ENCODE data around the gene ELMO1. TPM values are rescaled to one million over a fixed set of nuclear protein-coding genes. Genes with fewer than 3 reads are reported as not detected.

Gene ELMO1
- total and polyA plus RNA-seq, 10 of the 15 experiments (the other 5 are each of a cell fraction or from before 2014, with no cell fraction given): 22.6 to 85.9 (median 56.6) TPM

- TF ChIP-seq NR2C2 (IDR thresholded peaks at IDR 0.05; ENCODE audit: borderline replicate concordance, control insufficient read depth, insufficient read length, low read depth): no peak
- TF ChIP-seq NR2C1 (IDR thresholded peaks at IDR 0.05): no peak
- TF ChIP-seq CEBPB (IDR thresholded peaks at IDR 0.05; ENCODE audit: borderline replicate concordance in 1 of 2, low read depth in 2 of 2, low read length in 2 of 2): no peak
Observed at GRCh38 chr7:36861656-36862055, 587.0 kb downstream of the ELMO1 start (continued).

DNA sequence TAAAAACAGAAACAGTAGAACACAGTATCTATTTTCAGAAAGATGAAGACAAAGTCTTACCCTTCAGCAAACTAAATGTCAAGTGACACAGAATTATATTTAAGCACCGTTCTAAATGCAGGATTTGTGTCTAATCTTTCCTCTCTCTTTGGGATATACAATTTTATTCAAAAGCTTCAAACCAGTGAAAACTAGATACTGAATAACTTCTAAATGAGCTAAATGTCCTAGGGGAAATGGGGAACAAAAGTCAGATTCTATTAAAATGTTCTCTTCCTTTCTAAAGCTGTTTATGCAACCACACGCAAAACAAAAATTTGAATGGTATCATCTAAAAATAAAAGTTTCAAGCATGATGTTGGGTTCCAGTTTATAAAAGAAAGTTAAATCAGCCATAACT, 588.0 kb downstream of the ELMO1 start:
- SMC1A ChIA-PET (ENCODE audit: uncharacterized antibody, unreplicated experiment): interaction anchor here (0.8 to 1.2 kb wide), 3 partner anchors 12 to 321 kb away, joined by 3 to 4 read pairs (median 4); no protein-coding TSS in a partner anchor
- 66% methylated on average over 2 of the region's 2 CpGs for whole genome bisulfite sequencing (ENCODE audit: insufficient coverage, insufficient replicate concordance, low lambda C conversion rate, missing lambda C conversion rate)

More for the DNA sequence above, 588.0 kb downstream of the ELMO1 start:
- Histone ChIP-seq H3K27ac (ENCODE audit: control insufficient read depth, insufficient read depth) (no peak overlapping the region), H3K36me3 (ENCODE audit: control insufficient read depth in 2 of 2, insufficient read depth in 2 of 2, low read length in 1 of 2) (peaks cover 5 to 20% of the 10 kb centered on the region in 2 experiments), H4K20me1 (ENCODE audit: control insufficient read depth, insufficient read depth) (no peaks in the 10 kb centered on the region), H3K4me1 (ENCODE audit: control insufficient read depth, insufficient read depth, low read length) (no peaks in the 10 kb centered on the region), H2AFZ (ENCODE audit: control insufficient read depth, low read depth, low read length) (no peak overlapping the region), H3K9me3 (replicated peaks; ENCODE audit: control insufficient read depth, insufficient read depth, low read length) (no peaks in the 10 kb centered on the region), H3K4me3 (no peak overlapping the region), H3K79me2 (ENCODE audit: control insufficient read depth, insufficient read depth, low read length) (no peaks in the 10 kb centered on the region), H3K9ac (ENCODE audit: control insufficient read depth, insufficient read depth, low read length) (no peak overlapping the region), H3K27me3 (replicated peaks in 1 of 2; ENCODE audit: control insufficient read depth in 2 of 2, insufficient read depth in 2 of 2, low read length in 1 of 2) (no peaks in the 10 kb centered on the region), H3K4me2 (ENCODE audit: control insufficient read depth, insufficient read depth) (no peak overlapping the region)
- no peak for FAIRE-seq
- ChIA-PET POLR2A (no interaction called here), CTCF (interaction anchor here (0.6 to 1.0 kb wide), 3 partner anchors 15 to 190 kb away, joined by 3 read pairs; no protein-coding TSS in a partner anchor), RAD21 (ENCODE audit: unreplicated experiment) (interaction anchor here (1.0 kb wide), 1 partner anchor 338 kb away, joined by 4 read pairs; no protein-coding TSS in a partner anchor)
- TF ChIP-seq BCLAF1 (IDR thresholded peaks at IDR 0.05) (no peak), CUX1 (IDR thresholded peaks at IDR 0.05; ENCODE audit: insufficient replicate concordance, low read depth, low read length) (no peak), GATAD2B (conservative IDR thresholded peaks at IDR 0.05; ENCODE audit: low read depth) (no peak), BMI1 (IDR thresholded peaks at IDR 0.05; ENCODE audit: borderline replicate concordance) (no peak), ZNF207 (IDR thresholded peaks at IDR 0.05; ENCODE audit: borderline replicate concordance) (no peak), ZZZ3 (IDR thresholded peaks at IDR 0.05; ENCODE audit: control insufficient read depth, insufficient read length, low read depth) (no peak)
- no peak for DNase-seq (ENCODE audit: low read depth, low spot score)
- intact Hi-C loops (cut with micrococcal nuclease; ENCODE audit: unreplicated experiment) (no loop called here), in situ Hi-C loops (cut with MboI) (no loop called here)
- BruUV-seq (replicated peaks): no TSS peak
- ATAC-seq: no peak

Data from GM12878 (cell line).